HG03159 (cell line): ENCODE measurements around the gene PPP6R1.

Experiments used
- ATAC-seq: cut with Tn5 transposase; IDR thresholded peaks from one replicate; pipeline ENCODE4 v1.9.1; 2021; ENCODE audit warnings: mild to moderate bottlenecking, moderate library complexity; ENCODE audit not compliant: unreplicated experiment

Gene PPP6R1

GRCh38 chr19:55244004-55244680 lies 14.7 kb downstream of the PPP6R1 start:
- ATAC-seq: no peak

GRCh38 chr19:55242517-55242916 lies 16.3 kb downstream of the PPP6R1 start:
- no peak for ATAC-seq

- ATAC-seq: no peak
Observed at GRCh38 chr19:55241935-55242464, 16.8 kb downstream of the PPP6R1 start.

- ATAC-seq: no peak
Observed at GRCh38 chr19:55241143-55241934, 17.5 kb downstream of the PPP6R1 start.

GRCh38 chr19:55240713-55241020 lies 18.1 kb downstream of the PPP6R1 start:
- ATAC-seq: no peak

GRCh38 chr19:55239004-55239403 lies 19.8 kb downstream of the PPP6R1 start:
- ATAC-seq: no peak

- ATAC-seq: no peak
Observed at GRCh38 chr19:55238030-55238429, 20.8 kb downstream of the PPP6R1 start.

- ATAC-seq: no peak
Observed at GRCh38 chr19:55232986-55233385, 25.8 kb downstream of the PPP6R1 start.

- ATAC-seq: no peak
Observed at GRCh38 chr19:55232286-55232602, 26.6 kb downstream of the PPP6R1 start.

- ATAC-seq: no peak
Observed at GRCh38 chr19:55231391-55232285, 27.2 kb downstream of the PPP6R1 start.

GRCh38 chr19:55230780-55231179 lies 28.0 kb downstream of the PPP6R1 start:
- ATAC-seq: no peak

GRCh38 chr19:55230329-55230728 lies 28.5 kb downstream of the PPP6R1 start:
- ATAC-seq: no peak

GRCh38 chr19:55229789-55230182 lies 29.0 kb downstream of the PPP6R1 start:
- ATAC-seq: no peak

- no peak for ATAC-seq
Observed at GRCh38 chr19:55229145-55229788, 29.6 kb downstream of the PPP6R1 start.

- ATAC-seq: no peak
Observed at GRCh38 chr19:55228403-55229031, 30.3 kb downstream of the PPP6R1 start, which contains the start of gene TMEM86B. TSS of gene TMEM86B (minus strand) at chr19:55228763. CDS start at chr19:55228741, 22 bp downstream.

- ATAC-seq: no peak
Observed at GRCh38 chr19:55228015-55228391, 30.8 kb downstream of the PPP6R1 start.

GRCh38 chr19:55227241-55228014 lies 31.4 kb downstream of the PPP6R1 start:
- ATAC-seq: no peak

GRCh38 chr19:55226788-55227187 lies 32.0 kb downstream of the PPP6R1 start:
- no peak for ATAC-seq

GRCh38 chr19:55226273-55226672 lies 32.5 kb downstream of the PPP6R1 start:
- no peak for ATAC-seq
